ENCODE results near the gene HNRNPH1. TPM values are rescaled to one million over a fixed set of nuclear protein-coding genes. Genes with fewer than 3 reads are reported as not detected.

The HNRNPH1 gene
- total RNA-seq, 4 donors from 2014 or later: 250 to 604 (median 331) TPM

DNA sequence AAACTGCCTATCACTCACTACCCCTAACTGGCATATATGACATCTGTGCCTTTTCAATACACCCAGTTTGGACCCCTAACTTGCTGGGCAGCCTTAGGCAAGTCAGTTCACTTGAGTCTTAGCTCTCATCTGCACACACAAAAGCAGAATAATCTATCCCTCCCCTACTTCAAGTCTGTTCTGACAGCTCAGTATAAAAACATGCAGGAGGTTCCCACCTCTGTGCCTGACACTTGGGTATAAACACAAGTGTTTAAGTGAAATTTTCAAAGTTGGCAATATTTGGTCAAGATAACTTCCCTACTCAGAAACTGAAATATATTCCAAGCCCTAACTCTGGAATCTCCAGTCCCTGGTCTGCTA is 12.6 kb downstream of the HNRNPH1 start:
- Histone ChIP-seq H3K4me1 (peaks cover 3 to 98% (median 31%) of the 10 kb centered on the region in 3 donors), H3K4me3 (no peak overlapping the region), H3K9me3 (no peaks in the 10 kb centered on the region), H3K27me3 (no peaks in the 10 kb centered on the region), H3K36me3 (peaks cover 9 to 98% of the 10 kb centered on the region in 2 donors), H3K27ac (peak overlapping the region in 3 of 4 donors; percentile 66 to 74 (median 72))
- TF ChIP-seq POLR2A (IDR thresholded peaks at IDR 0.05): no peak
- ATAC-seq: no peak

DNA sequence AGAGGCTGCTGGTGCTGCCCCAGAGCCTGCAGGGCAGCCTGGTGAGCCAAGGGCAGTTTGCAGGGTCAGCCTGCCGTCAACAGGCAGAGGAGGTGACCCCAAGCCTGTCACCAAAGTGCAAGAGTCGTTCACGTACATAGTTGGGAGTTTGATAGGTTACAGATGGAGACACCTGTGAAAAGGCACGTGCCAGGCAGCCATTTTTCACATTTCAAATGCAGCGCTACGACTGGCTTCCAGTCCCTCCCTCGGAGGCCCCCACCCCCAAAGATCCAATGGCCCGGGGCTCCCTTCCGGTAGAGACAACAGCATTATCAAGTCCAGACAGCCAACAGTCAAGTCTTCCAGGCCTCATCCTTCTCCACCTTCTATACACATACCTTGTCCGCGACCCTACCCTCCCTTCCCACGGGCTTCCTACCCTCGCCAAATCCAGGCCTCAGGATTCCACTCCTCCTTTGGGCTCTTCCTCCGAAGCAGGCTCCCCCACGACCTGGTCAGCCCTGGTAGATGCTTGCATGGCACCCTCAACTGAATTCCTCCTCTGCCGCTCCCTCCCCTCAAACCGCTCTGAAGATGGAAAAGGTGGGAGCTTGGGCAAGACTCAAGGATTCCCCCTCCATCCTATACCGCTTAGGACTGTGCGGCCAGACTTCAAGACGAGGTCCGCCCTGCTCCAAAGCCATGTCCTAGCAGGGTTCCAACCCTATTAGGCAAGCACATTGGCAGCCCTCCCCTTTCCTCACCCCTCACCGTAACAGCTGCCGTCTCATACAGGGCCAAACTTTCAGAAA is 13.2 kb downstream of the HNRNPH1 start:
- Histone ChIP-seq H3K4me3 (peak overlapping the region in 1 of 2 donors; percentile 9), H3K9me3 (no peaks in the 10 kb centered on the region), H3K36me3 (peaks cover 7 to 98% of the 10 kb centered on the region in 2 donors), H3K4me1 (peaks cover 1 to 98% (median 31%) of the 10 kb centered on the region in 3 donors), H3K27ac (peak overlapping the region in 3 of 4 donors; percentile 66 to 74 (median 72)), H3K27me3 (no peaks in the 10 kb centered on the region)
- TF ChIP-seq EP300 (IDR thresholded peaks at IDR 0.05) (no peak), POLR2A (IDR thresholded peaks at IDR 0.05) (no peak), POLR2AphosphoS5 (IDR thresholded peaks at IDR 0.05) (peak; percentile 3)
- TF ChIP-seq, protein P1, sequence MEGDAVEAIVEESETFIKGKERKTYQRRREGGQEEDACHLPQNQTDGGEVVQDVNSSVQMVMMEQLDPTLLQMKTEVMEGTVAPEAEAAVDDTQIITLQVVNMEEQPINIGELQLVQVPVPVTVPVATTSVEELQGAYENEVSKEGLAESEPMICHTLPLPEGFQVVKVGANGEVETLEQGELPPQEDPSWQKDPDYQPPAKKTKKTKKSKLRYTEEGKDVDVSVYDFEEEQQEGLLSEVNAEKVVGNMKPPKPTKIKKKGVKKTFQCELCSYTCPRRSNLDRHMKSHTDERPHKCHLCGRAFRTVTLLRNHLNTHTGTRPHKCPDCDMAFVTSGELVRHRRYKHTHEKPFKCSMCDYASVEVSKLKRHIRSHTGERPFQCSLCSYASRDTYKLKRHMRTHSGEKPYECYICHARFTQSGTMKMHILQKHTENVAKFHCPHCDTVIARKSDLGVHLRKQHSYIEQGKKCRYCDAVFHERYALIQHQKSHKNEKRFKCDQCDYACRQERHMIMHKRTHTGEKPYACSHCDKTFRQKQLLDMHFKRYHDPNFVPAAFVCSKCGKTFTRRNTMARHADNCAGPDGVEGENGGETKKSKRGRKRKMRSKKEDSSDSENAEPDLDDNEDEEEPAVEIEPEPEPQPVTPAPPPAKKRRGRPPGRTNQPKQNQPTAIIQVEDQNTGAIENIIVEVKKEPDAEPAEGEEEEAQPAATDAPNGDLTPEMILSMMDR (IDR thresholded peaks at IDR 0.05): no peak
- ATAC-seq: peak; percentile 70
- 49 to 51% methylated on average over 13 to 15 of the region's 23 CpGs for WGBS, 2 donors (ENCODE audit: low coverage in 1 of 2)

DNA sequence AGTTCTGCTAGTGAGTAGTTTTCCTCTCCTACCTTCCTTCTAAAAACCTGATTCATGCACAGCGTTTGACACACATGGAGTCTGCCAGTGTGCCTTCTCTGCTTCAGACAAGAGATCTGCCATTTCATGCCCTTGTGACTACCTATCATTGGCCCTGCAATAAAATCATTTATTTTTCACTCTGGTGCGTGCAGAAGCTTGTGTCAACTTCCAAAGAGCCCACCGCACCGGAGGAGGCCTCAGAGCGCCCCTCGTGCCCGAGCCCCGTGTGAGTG is 13.7 kb downstream of the HNRNPH1 start:
- no peak for ATAC-seq
- WGBS, 2 donors (ENCODE audit: low coverage in 1 of 2): 26 to 41% methylated on average over 2 of the region's 8 CpGs
- peaks cover 0 to 98% (median 31%) of the 10 kb centered on the region in 3 donors for H3K4me1 ChIP-seq
- H3K4me3 ChIP-seq: no peak overlapping the region
- TF ChIP-seq, protein P1 (IDR thresholded peaks at IDR 0.05): no peak
- no peak for TF ChIP-seq POLR2A (IDR thresholded peaks at IDR 0.05)
- TF ChIP-seq EP300 (IDR thresholded peaks at IDR 0.05): no peak
- TF ChIP-seq POLR2AphosphoS5 (IDR thresholded peaks at IDR 0.05): no peak
- H3K9me3 ChIP-seq: no peaks in the 10 kb centered on the region
- H3K27me3 ChIP-seq: no peaks in the 10 kb centered on the region
- peaks cover 7 to 94% of the 10 kb centered on the region in 2 donors for H3K36me3 ChIP-seq
- H3K27ac ChIP-seq: peak overlapping the region in 3 of 4 donors; percentile 66 to 74 (median 72)

DNA sequence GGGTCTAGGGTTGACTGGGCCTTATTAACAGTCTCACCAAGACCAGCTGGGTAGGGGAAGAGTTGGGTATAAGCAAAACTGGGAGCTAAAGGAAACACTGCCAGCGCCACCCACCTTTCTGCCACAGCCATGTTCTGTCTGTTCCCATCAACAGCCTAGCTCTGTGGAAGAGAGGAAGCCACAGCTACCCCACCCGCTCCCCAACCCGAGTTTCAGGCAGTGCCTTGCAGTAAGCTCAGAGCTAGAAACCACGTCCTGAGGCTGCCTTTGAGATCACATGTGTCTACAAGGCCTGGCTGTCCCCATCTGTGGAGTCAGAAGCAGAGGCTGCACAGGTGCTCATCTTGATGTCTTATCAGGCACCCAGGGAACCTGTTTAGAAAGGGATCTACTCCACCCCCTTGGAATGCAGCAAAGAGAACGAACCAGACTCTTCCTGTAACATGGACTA is 15.3 kb downstream of the HNRNPH1 start:
- H3K27ac ChIP-seq: peak overlapping the region in 3 of 4 donors; percentile 57 to 78 (median 77)
- H3K4me1 ChIP-seq: peaks cover 0 to 97% (median 27%) of the 10 kb centered on the region in 3 donors
- H3K9me3 ChIP-seq: no peaks in the 10 kb centered on the region
- no peak overlapping the region for H3K4me3 ChIP-seq
- peaks cover 3 to 89% of the 10 kb centered on the region in 2 donors for H3K36me3 ChIP-seq
- WGBS, 2 donors (ENCODE audit: low coverage in 1 of 2): 27 to 34% methylated on average over 2 to 3 of the region's 5 CpGs
- no peak for TF ChIP-seq POLR2A (IDR thresholded peaks at IDR 0.05)
- TF ChIP-seq POLR2AphosphoS5 (IDR thresholded peaks at IDR 0.05): no peak
- no peak for TF ChIP-seq EP300 (IDR thresholded peaks at IDR 0.05)
- TF ChIP-seq, protein P1 (IDR thresholded peaks at IDR 0.05): no peak
- ATAC-seq: no peak
- no peaks in the 10 kb centered on the region for H3K27me3 ChIP-seq

DNA sequence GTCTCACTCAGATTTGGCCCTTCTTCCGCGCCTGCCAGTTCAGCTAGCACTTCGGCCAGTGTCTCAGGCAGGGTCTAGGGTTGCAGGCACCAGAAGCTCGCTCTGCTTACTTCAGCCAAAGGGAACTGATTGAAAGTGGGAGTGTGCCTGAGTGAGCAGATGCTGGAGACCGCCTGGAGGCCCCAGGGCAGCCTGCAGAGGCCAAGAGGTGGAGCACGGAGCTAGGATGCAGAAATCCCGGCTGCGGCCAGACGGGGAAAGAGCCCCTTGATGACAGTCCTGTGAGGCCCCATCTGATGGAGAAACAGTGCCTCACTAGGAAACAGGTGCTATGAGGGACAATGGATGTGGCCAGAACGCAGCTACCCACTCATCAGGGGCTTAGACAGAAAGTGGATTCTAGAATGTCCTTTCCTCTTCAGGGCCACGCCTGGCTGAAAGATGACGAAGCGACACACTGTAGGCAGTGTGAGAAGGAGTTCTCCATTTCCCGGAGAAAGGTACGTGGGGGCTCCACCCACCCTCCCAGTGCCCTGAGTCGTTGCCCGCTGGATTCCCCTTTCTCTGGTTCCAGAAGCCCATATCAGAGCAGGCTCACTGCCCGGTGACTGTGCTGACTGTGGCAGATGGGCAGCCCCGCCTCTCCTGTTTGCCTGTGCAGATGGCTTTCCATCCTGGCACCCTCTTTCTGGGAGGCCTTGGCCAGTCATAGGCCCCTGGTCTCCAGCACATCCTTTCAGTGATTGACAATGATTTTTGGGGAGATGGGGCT is 16.1 kb downstream of the HNRNPH1 start:
- Histone ChIP-seq H3K27ac (peak overlapping the region in 3 of 4 donors; percentile 76 to 78 (median 77)), H3K4me3 (no peak overlapping the region), H3K4me1 (peaks cover 0 to 89% (median 27%) of the 10 kb centered on the region in 3 donors), H3K36me3 (peaks cover 0 to 89% of the 10 kb centered on the region in 2 donors), H3K27me3 (no peaks in the 10 kb centered on the region), H3K9me3 (no peaks in the 10 kb centered on the region)
- ATAC-seq: no peak
- TF ChIP-seq POLR2AphosphoS5 (IDR thresholded peaks at IDR 0.05) (peak; percentile 20), EP300 (IDR thresholded peaks at IDR 0.05) (no peak)
- TF ChIP-seq, protein P1 (IDR thresholded peaks at IDR 0.05): no peak
- 40 to 64% methylated on average over 8 to 12 of the region's 19 CpGs for WGBS, 2 donors (ENCODE audit: low coverage in 1 of 2)
